ENCODE data around the gene TNRC18.

DNA sequence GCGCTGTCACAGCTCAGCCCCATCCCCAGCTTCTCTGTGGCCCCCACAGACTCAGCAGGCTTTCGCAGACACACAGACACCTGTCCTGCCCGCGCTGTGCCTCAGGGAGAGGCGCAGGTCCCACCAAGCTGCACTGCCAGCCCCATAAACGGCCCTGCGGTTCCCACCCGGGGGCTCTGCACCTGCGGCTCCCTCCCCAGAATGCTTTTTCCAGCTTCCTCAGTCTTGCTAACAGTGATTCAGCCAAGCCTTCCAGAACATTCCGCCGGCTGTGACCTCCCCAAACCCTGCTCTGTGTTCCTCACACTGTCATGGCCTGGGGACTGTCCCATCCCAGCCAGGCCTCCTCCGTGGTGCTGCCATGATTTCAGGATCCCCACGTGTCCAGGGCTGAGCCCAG, 27.8 kb upstream of the TNRC18 start:
- TF ChIP-seq, protein P1, sequence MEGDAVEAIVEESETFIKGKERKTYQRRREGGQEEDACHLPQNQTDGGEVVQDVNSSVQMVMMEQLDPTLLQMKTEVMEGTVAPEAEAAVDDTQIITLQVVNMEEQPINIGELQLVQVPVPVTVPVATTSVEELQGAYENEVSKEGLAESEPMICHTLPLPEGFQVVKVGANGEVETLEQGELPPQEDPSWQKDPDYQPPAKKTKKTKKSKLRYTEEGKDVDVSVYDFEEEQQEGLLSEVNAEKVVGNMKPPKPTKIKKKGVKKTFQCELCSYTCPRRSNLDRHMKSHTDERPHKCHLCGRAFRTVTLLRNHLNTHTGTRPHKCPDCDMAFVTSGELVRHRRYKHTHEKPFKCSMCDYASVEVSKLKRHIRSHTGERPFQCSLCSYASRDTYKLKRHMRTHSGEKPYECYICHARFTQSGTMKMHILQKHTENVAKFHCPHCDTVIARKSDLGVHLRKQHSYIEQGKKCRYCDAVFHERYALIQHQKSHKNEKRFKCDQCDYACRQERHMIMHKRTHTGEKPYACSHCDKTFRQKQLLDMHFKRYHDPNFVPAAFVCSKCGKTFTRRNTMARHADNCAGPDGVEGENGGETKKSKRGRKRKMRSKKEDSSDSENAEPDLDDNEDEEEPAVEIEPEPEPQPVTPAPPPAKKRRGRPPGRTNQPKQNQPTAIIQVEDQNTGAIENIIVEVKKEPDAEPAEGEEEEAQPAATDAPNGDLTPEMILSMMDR (IDR thresholded peaks at IDR 0.05 in 2 of 3, conservative IDR thresholded peaks at IDR 0.05 in 1 of 3; ENCODE audit: insufficient read depth in 2 of 3, low read depth in 1 of 3, low read length in 3 of 3), result no peak
- no peak for TF ChIP-seq RNF2 (IDR thresholded peaks at IDR 0.05)
- TF ChIP-seq CBFB (CRISPR knock-in tag; IDR thresholded peaks at IDR 0.05), result no peak
- TF ChIP-seq POLR2A (conservative IDR thresholded peaks at IDR 0.05), result no peak
